Keratinocyte (primary cell): ENCODE data around the gene ERG. TPM values are rescaled to one million over a fixed set of nuclear protein-coding genes. Genes with fewer than 3 reads are reported as not detected.

Experiments
- DNase-seq: peaks from one replicate; pipeline ENCODE4 v3.0.0-alpha.2; 2011; ENCODE audit warnings: low read depth, missing footprints, low spot score
- FAIRE-seq: peaks from 2 replicates; lab custom pipeline; 2011; peaks lifted over from hg19 to GRCh38; lab: Jason Lieb, UNC
- H2AFZ ChIP-seq: 2 replicates; pipeline ENCODE4 v1.6.0; 2012; ENCODE audit warnings: low read length, control low read depth, inconsistent platforms; ENCODE audit not compliant: control insufficient read depth
- H3K27ac ChIP-seq: 2 replicates; pipeline ENCODE4 v1.5.1; 2011; ENCODE audit warnings: low read length; ENCODE audit not compliant: control insufficient read depth, insufficient read depth
- H3K27me3 ChIP-seq: 3 replicates; pipeline ENCODE4 v1.6.0; 2011; ENCODE audit warnings: low read length; ENCODE audit not compliant: control insufficient read depth, insufficient read depth; ENCODE audit errors: extremely low read depth
- H3K36me3 ChIP-seq, 2 experiments: 2 replicates in 1 of 2; 3 replicates in 1 of 2; pipeline ENCODE4 v1.5.1; 2011; ENCODE audit warnings: low read length in 2 of 2, mild to moderate bottlenecking in 1 of 2; ENCODE audit not compliant: control insufficient read depth in 2 of 2, insufficient read depth in 2 of 2; ENCODE audit errors: extremely low read depth in 1 of 2
- H3K4me1 ChIP-seq: 3 replicates; pipeline ENCODE4 v1.5.1; 2011; ENCODE audit warnings: low read length; ENCODE audit not compliant: control insufficient read depth, insufficient read depth; ENCODE audit errors: extremely low read depth
- H3K4me2 ChIP-seq: 3 replicates; pipeline ENCODE4 v1.6.0; 2011; ENCODE audit warnings: low read depth, low read length; ENCODE audit not compliant: control insufficient read depth, insufficient read depth; ENCODE audit errors: extremely low read depth
- H3K4me3 ChIP-seq, 3 experiments: fragments of 200-600 bp in 1 of 3; sonication (generic) in 1 of 3; 2 replicates in 2 of 3; 3 replicates in 1 of 3; pipeline ENCODE4 v1.5.1; 2011 to 2016; ENCODE audit warnings: low read length in 3 of 3, mild to moderate bottlenecking in 3 of 3, control low read depth in 2 of 3, inconsistent platforms in 1 of 3, low read depth in 1 of 3, mixed read lengths in 1 of 3, mixed run types in 1 of 3, moderate library complexity in 1 of 3; ENCODE audit not compliant: control insufficient read depth in 2 of 3, insufficient read depth in 2 of 3; ENCODE audit errors: extremely low read depth in 1 of 3
- H3K79me2 ChIP-seq: 2 replicates; pipeline ENCODE4 v1.6.0; 2012; ENCODE audit warnings: low read length; ENCODE audit not compliant: control insufficient read depth, insufficient read depth
- H3K9ac ChIP-seq: 3 replicates; pipeline ENCODE4 v1.6.0; 2011; ENCODE audit warnings: low read length; ENCODE audit not compliant: control insufficient read depth, insufficient read depth; ENCODE audit errors: extremely low read depth
- H3K9me1 ChIP-seq: 3 replicates; pipeline ENCODE4 v1.6.0; 2011; ENCODE audit warnings: low read length; ENCODE audit not compliant: control insufficient read depth, insufficient read depth; ENCODE audit errors: extremely low read depth
- H3K9me3 ChIP-seq: 2 replicates; pipeline ENCODE4 v1.5.1; 2012; ENCODE audit warnings: low read depth, low read length; ENCODE audit not compliant: control insufficient read depth
- H4K20me1 ChIP-seq: 3 replicates; pipeline ENCODE4 v1.6.0; 2011; ENCODE audit warnings: low read length; ENCODE audit not compliant: control insufficient read depth, insufficient read depth; ENCODE audit errors: extremely low read depth
- CTCF ChIP-seq, 3 experiments: IDR thresholded peaks in 1 of 3; conservative IDR thresholded peaks in 1 of 3; optimal IDR thresholded peaks in 1 of 3; 2 replicates in 2 of 3; 3 replicates in 1 of 3; pipeline versions ENCODE3 to v1.5.1; 2011; ENCODE audit warnings: low read length in 3 of 3, mild to moderate bottlenecking in 3 of 3, moderate library complexity in 2 of 3, control low read depth in 1 of 3, inconsistent platforms in 1 of 3; ENCODE audit not compliant: insufficient read depth in 2 of 3; ENCODE audit errors: extremely low read depth in 1 of 3
- EZH2 ChIP-seq: IDR thresholded peaks from one replicate; pipeline ENCODE4 v1.6.1; 2012; ENCODE audit warnings: inconsistent platforms, mild to moderate bottlenecking, low read length, moderate library complexity
- dilution Hi-C: fragments of 300-500 bp; cut with MboI; formaldehyde crosslinking; loops from one replicate; pipeline ENCODE4 v1.7.0; 2020; ENCODE audit warnings: low sequenced_read_pairs; ENCODE audit not compliant: extremely low pct_ligation_motif_present
- polyA plus RNA-seq, 5 experiments: library from polyadenylated mRNA; depleted of rRNA in 3 of 5; stranded (reverse) in 3 of 5; stranded (forward) in 1 of 5; unstranded in 1 of 5; fragments of >200 nt; gene quantifications; 1 replicate in 1 of 5; 2 replicates in 3 of 5; 3 replicates in 1 of 5; pipeline versions ENCODE4 v1.2.1 to v1.2.3, GENCODE V29; 2011 to 2012; ENCODE audit warnings: missing spikeins in 2 of 5, low read depth in 1 of 5, low replicate concordance in 1 of 5

ERG gene
- polyA plus RNA-seq, 1 donor (not counting 4 experiments of a cell fraction or from before 2014, with no cell fraction given) = 0.08 TPM

- TF ChIP-seq CTCF (optimal IDR thresholded peaks at IDR 0.05 in 1 of 3, IDR thresholded peaks at IDR 0.05 in 1 of 3, conservative IDR thresholded peaks at IDR 0.05 in 1 of 3; ENCODE audit: extremely low read depth in 1 of 3, insufficient read depth in 2 of 3, low read length in 3 of 3) (no peak), EZH2 (no peak)
- Histone ChIP-seq H3K4me1 (peaks cover 12% of the 10 kb centered on the region), H3K36me3 (no peaks in the 10 kb centered on the region), H3K9ac (peak overlapping the region; percentile 30), H2AFZ (peak overlapping the region; percentile 59), H3K4me2 (peak overlapping the region; percentile 63), H3K9me3 (no peaks in the 10 kb centered on the region), H3K9me1 (no peaks in the 10 kb centered on the region), H3K4me3 (peak overlapping the region in 1 of 3 experiments; percentile 39), H4K20me1 (no peaks in the 10 kb centered on the region), H3K27ac (peak overlapping the region; percentile 73), H3K27me3 (no peaks in the 10 kb centered on the region), H3K79me2 (no peaks in the 10 kb centered on the region)
- dilution Hi-C loops = no loop called here
- peak; percentile 91 for FAIRE-seq
- peak; percentile 56 for DNase-seq
Measured at GRCh38 chr21:38402291-38402690, 96.0 kb downstream of the ERG start.

GRCh38 chr21:38401191-38401926 is 96.9 kb downstream of the ERG start:
- peaks cover 12% of the 10 kb centered on the region for H3K4me1 ChIP-seq
- no peak overlapping the region for H3K4me2 ChIP-seq
- H3K9ac ChIP-seq = peak overlapping the region; percentile 30
- no peaks in the 10 kb centered on the region for H3K9me3 ChIP-seq
- TF ChIP-seq EZH2 (no peak), CTCF (optimal IDR thresholded peaks at IDR 0.05 in 1 of 3, IDR thresholded peaks at IDR 0.05 in 1 of 3, conservative IDR thresholded peaks at IDR 0.05 in 1 of 3; ENCODE audit: extremely low read depth in 1 of 3, insufficient read depth in 2 of 3, low read length in 3 of 3) (no peak)
- no peaks in the 10 kb centered on the region for H3K9me1 ChIP-seq
- H4K20me1 ChIP-seq = no peaks in the 10 kb centered on the region
- dilution Hi-C loops = no loop called here
- no peaks in the 10 kb centered on the region for H3K27me3 ChIP-seq
- no peak for FAIRE-seq
- DNase-seq = no peak
- H3K27ac ChIP-seq = peak overlapping the region; percentile 73
- no peaks in the 10 kb centered on the region for H3K79me2 ChIP-seq
- H3K36me3 ChIP-seq = no peaks in the 10 kb centered on the region
- H3K4me3 ChIP-seq = no peak overlapping the region
- H2AFZ ChIP-seq = no peak overlapping the region
